Non-pigmented ciliary epithelial cell (primary cell): ENCODE measurements around the gene ATP1A1.

Source experiments
- DNase-seq: peaks from one replicate; pipeline ENCODE4 v3.0.0-alpha.2; 2010; ENCODE audit warnings: low read depth

The ATP1A1 gene

GRCh38 chr1:116391185-116391584 is 18.1 kb downstream of the ATP1A1 start:
- no peak for DNase-seq

DNA sequence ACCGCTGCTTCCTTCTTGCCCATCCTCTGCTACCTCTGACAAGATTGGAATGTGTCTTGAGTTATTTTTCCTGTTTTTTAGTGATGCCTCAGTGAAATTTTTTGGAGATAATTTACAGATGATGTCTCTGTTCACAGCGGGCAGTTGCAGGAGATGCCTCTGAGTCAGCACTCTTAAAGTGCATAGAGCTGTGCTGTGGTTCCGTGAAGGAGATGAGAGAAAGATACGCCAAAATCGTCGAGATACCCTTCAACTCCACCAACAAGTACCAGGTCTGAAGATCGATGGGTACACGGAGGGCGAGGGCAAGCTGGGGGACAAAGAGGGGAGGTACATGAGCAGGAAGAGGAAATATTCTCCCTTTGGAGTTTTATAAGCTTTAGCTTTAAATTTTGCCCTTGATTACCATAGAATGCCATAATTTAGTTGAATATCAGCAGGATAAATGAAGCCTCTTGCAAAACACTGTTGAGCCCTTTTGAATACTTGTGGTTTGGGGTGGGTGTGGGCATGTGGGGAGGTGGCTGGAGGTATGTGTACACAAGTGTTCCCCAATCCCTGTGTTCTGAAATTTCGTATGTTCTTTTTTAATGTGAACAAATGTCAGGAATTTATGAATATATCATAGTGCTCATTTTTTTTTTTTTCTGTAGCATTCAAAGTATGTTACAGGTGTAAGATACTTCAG is 19.8 kb downstream of the ATP1A1 start:
- no peak for DNase-seq

DNA sequence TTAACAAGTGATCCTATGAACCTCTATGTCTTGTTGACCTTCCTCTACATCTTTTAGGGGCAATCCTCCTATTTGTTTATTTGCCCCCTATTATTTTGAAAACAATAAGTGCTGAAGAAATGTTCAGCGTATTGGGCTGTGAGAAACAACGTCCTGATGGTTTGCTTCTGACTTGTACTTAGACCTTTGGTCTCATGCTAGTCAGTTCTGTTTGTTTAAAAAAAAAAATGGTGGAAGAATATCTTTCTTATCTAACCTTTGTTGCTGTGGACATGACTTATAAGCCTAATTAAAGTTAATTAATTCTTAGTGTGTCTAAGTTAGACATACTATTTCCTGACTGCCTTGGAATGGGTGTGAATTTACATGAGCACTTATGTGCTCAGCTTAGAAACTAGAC is 20.7 kb downstream of the ATP1A1 start:
- no peak for DNase-seq

- no peak for DNase-seq
Observed at GRCh38 chr1:116394270-116394669, 21.2 kb downstream of the ATP1A1 start.

- DNase-seq: no peak
Observed at GRCh38 chr1:116396769-116397168, 23.7 kb downstream of the ATP1A1 start.

GRCh38 chr1:116397728-116398127 is 24.7 kb downstream of the ATP1A1 start:
- no peak for DNase-seq

DNA sequence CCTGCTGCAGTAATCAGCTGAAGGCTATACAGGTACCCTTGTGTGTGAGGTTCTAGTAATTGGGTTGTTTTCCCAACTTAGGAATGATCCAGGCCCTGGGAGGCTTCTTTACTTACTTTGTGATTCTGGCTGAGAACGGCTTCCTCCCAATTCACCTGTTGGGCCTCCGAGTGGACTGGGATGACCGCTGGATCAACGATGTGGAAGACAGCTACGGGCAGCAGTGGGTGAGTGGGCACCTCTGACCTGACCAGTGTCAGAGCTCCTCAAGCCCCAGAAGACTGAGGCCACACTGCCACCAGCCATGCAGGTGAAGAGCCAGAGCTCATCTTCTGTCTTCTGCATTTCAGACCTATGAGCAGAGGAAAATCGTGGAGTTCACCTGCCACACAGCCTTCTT is 27.7 kb downstream of the ATP1A1 start:
- no peak for DNase-seq

- no peak for DNase-seq
Observed at GRCh38 chr1:116401646-116402176, 28.7 kb downstream of the ATP1A1 start.

- DNase-seq: no peak
Observed at GRCh38 chr1:116402333-116402732, 29.3 kb downstream of the ATP1A1 start.

GRCh38 chr1:116403496-116404136 is 30.6 kb downstream of the ATP1A1 start:
- DNase-seq: no peak

- no peak for DNase-seq
Observed at GRCh38 chr1:116404699-116405098, 31.7 kb downstream of the ATP1A1 start.

GRCh38 chr1:116405241-116406135 is 32.4 kb downstream of the ATP1A1 start:
- no peak for DNase-seq

DNA sequence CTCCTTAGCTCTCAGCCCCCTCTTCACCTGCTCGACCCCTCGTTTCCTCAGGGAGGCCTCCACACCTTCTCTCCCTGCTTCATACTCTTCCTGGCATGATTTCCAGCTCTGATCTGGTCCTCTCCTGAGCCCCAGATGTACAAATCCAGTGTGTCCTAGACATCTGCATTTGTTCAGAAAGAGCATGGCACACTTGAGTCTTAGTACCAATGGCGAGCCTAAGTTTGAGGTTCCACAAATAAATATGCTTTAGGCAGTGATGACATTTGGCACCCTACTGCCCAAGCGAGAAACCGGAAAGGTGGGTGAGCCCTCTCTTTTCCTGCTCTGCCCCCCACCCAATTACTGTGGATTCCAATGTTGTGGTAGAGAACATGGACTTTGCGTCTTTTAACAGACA is 34.0 kb downstream of the ATP1A1 start:
- DNase-seq: no peak

DNA sequence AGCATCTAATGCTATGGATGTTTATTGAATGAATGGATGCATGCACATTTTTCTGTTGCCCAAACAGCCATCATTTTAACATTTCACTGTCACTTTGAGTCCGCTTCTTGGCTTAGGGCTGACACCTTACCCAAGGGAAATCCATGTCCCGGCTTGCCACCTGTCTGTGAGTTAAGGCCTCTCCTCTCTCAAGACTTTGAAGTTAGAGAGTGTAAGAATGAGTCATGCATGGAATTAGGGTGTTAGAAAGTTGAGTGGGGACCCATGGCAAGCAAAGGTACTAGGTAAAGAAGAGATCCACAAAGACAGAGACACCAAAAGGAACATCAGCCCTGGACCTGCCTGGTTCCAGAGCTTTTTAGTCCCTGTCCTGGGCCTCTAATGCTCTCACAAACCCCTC is 35.1 kb downstream of the ATP1A1 start:
- DNase-seq: no peak

- no peak for DNase-seq
Observed at GRCh38 chr1:116408803-116409720, 36.0 kb downstream of the ATP1A1 start.

DNA sequence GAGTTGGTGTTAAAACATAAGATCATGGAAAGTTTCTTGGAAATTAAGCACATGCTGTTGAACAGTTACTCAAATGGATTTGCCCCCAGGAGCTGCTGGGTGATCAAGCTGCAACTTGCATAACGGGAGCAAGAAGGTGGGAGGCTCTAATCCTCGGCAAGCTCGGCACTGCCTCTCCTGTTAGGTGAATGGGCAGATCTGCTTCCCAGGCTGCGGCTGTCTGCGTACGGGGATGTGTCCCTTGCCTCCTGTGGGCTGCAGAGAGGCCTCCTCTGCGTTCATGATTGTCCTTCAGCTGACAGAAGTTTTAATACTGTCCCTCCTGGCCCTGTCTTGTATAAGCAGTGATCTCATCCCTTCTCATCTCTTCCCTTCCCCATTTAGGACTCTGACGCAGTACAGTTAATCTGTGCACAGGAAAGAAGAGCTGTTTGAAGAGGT is 36.7 kb downstream of the ATP1A1 start:
- no peak for DNase-seq

DNA sequence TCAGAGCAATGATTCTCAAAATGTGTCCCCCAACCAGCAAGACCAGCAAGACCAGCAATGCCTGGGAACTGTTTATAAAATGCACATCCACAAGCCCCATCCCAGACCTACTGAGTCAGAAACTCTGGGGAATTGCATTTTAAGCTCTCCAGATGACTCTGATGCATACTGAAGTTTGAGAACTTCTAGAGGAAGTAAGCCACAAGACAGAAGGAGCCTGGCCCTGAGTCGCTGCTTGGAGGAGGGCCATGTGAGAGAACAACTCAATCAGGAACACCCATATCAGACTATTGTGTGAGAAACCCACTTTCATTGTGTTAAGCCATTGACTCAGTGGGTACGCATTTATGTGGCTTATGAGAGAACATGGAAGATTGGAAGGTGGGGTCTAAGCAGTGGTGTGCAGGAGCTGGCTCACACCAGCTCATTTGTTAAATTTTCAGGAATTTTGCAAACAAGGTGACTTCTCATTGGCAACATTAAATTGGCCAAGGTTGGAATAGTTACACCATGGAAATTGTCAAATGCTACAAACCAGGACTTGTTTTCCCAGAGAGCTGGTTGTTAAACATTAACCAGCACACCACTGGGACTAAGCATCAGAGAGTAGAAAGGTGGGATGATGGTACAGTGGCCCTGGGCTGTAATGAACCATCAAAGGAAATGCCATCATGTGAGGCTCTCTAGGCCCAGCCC is 38.9 kb downstream of the ATP1A1 start:
- no peak for DNase-seq

DNA sequence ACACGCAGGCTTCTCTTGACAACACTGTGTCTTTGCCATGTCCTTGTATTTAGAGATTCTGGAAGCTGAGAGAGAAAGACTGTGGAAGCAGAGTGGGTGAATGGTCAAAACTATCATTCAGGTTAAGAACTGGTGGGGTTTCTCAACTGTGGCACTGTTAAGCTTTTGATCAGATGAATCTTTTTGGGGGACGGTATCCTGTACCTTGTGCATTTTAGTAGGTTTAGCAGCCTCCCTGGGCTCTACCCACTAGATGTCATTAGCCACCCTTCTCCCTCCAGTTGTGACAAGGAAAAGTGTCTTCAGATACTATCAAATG is 39.4 kb downstream of the ATP1A1 start:
- DNase-seq: no peak

GRCh38 chr1:116412898-116413297 is 39.9 kb downstream of the ATP1A1 start:
- no peak for DNase-seq

DNA sequence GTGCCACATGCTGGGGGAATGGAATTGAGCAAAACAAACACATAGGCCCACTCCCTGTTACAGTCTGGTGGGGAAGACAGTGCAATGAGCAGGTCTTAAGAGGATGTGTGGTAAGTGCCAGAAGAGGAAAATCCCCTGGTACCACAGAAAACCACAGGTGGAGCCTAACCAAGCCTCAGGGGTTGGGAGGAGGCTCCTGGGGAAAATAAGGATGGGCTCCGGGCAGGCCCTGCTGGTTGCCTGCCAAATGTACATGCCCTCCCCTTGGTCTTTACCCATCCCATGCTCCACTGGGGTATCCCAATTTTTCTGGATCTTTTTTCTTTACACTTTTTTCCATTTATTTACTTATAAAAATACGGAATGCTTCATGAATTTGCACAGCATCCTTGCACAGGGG is 40.4 kb downstream of the ATP1A1 start:
- no peak for DNase-seq

DNA sequence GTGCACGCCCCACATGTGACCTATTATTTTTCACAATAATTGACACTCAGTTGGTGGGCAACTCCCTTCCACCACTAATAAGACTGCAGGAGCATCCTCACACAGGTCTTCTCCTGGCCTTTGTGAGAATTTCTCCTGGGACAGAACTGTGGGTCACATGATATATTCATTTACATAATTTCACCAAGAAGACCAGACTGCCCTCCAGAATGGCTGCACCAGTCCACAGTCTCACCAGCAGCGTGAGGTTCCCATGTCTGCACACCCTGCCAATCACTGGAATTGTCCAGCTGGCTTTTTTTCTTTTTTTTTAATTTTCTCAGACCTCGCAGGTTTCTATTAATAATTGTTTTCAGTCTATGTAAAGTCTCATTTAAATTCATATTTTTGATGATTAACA is 41.3 kb downstream of the ATP1A1 start:
- no peak for DNase-seq
